CD4-positive, CD25-positive, alpha-beta regulatory T cell (primary cell): Measurements from ENCODE around the gene COMMD6. TPM values are rescaled to one million over a fixed set of nuclear protein-coding genes. Genes with fewer than 3 reads are reported as not detected.

Experiments used
- ATAC-seq, 2 donors: fragments of 150-1000 bp; cut with Tn5 transposase; one replicate each; pipeline ENCODE4 v1.10.0; 2021; ENCODE audit warnings: low read depth in 2 of 2, moderate number of reproducible peaks in 2 of 2, moderate library complexity in 1 of 2
- DNase-seq, 3 donors: peaks; one replicate each; pipeline versions ENCODE4 v3.0.0 to v3.0.0-alpha.2; 2012 to 2022; ENCODE audit warnings: mixed read lengths in 1 of 3
- H3K27ac ChIP-seq: one replicate; pipeline ENCODE4 v1.7.0; 2013; ENCODE audit warnings: mild to moderate bottlenecking, low read length; ENCODE audit not compliant: insufficient read depth, poor library complexity, severe bottlenecking
- H3K27me3 ChIP-seq: one replicate; pipeline ENCODE4 v1.7.0; 2013; ENCODE audit warnings: low read length; ENCODE audit not compliant: control insufficient read depth, insufficient read depth
- H3K36me3 ChIP-seq: one replicate; pipeline ENCODE4 v1.7.0; 2013; ENCODE audit warnings: mild to moderate bottlenecking, low read length, moderate library complexity; ENCODE audit not compliant: control insufficient read depth, insufficient read depth
- H3K4me1 ChIP-seq: 2 replicates; pipeline ENCODE4 v1.7.0; 2013; ENCODE audit warnings: mild to moderate bottlenecking, low read length; ENCODE audit not compliant: insufficient read depth, control insufficient read depth, poor library complexity, severe bottlenecking
- H3K4me3 ChIP-seq: one replicate; pipeline ENCODE4 v1.7.0; 2013; ENCODE audit warnings: low read depth, mild to moderate bottlenecking, low read length, moderate library complexity
- H3K9me3 ChIP-seq, 2 experiments: 1 replicate in 1 of 2; 2 replicates in 1 of 2; pipeline ENCODE4 v1.7.0; 2013; ENCODE audit warnings: low read length in 2 of 2, mild to moderate bottlenecking in 1 of 2, moderate library complexity in 1 of 2; ENCODE audit not compliant: control insufficient read depth in 2 of 2
- H3K27ac Mint-ChIP-seq, 3 donors: one replicate each; pipeline ENCODE4 v1.8.0; 2020 to 2022; ENCODE audit warnings: mild to moderate bottlenecking in 3 of 3, mixed read lengths in 3 of 3, moderate library complexity in 2 of 3
- H3K27me3 Mint-ChIP-seq: one replicate; pipeline ENCODE4 v1.8.0; 2022; ENCODE audit warnings: mild to moderate bottlenecking, mixed read lengths
- H3K36me3 Mint-ChIP-seq: one replicate; pipeline ENCODE4 v1.8.0; 2020; ENCODE audit warnings: mixed read lengths
- H3K4me1 Mint-ChIP-seq, 4 donors: one replicate each; pipeline ENCODE4 v1.8.0; 2020 to 2022; ENCODE audit warnings: mixed read lengths in 4 of 4, mild to moderate bottlenecking in 1 of 4
- H3K4me3 Mint-ChIP-seq, 4 donors: one replicate each; pipeline ENCODE4 v1.8.0; 2020 to 2022; ENCODE audit warnings: mild to moderate bottlenecking in 4 of 4, mixed read lengths in 4 of 4, moderate library complexity in 3 of 4
- H3K9me3 Mint-ChIP-seq, 7 donors: one replicate each; pipeline ENCODE4 v1.8.0; 2020 to 2022; ENCODE audit warnings: mixed read lengths in 7 of 7, mild to moderate bottlenecking in 3 of 7, moderate library complexity in 2 of 7
- polyA plus RNA-seq, 4 donors: library from polyadenylated mRNA; unstranded; fragments of 300-500 nt; fragmentation: Illumina TruSeq; gene quantifications; one replicate each; pipeline ENCODE4 v1.2.3, GENCODE V29; 2021
- total RNA-seq: library from RNA; stranded (reverse); gene quantifications from one replicate; pipeline ENCODE4 v1.2.3, GENCODE V29; 2022

Gene COMMD6
- total RNA-seq (194 TPM), polyA plus RNA-seq (100 to 1,000 TPM; 656 to 750 (median 708) TPM)

DNA sequence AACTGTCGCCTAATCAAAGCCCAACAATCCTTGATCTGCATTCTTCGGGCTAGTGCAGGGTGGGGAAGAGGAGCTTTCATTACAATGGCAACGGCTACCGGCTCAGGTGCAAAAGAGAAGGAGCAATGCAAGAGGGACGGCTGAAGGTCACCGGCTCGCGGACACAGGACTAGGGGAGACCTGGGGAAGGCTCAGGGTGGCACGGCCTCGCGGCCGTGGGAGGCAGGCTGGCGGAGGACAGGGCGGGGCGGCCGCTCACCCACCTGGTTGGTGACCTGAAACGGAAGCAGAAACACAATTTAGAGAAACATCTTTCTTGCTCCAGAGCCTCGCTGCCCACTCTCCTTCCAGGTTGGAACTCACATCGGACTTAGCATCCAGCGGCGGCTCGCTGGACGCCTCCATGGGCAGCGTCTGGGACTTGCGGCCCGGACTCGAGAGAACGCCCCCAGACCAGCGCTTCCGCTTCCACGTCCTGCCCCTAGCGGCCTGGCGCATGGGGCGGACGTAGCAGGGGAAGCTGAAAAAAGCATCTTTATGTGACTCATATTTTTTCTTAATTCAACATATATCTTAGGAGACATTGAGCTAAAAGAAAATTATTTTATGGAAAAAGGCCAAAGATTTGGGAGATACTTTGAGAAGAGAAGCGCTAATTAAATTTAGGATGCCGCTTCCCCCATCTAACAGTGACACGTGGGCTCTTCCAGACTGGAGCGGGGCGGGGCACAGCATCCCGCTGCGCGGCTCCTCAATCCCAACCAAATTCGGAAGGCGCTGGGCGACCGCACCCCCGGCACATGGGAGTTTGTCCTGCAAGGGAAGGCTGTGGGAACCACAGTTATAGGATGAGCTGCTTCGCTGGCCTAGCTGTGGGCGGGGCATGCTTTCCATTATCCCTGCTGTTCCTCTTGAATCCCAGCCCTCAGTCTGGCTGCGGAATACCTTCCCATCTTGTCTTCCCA is at the start of gene COMMD6:
TSS of gene COMMD6 (minus strand) at position 441 of the 965 bp plus-strand sequence. CDS start at position 405, 36 bp downstream.
- Histone ChIP-seq H3K27me3 (no peaks in the 10 kb centered on the region), H3K4me1 (peaks cover 34% of the 10 kb centered on the region), H3K27ac (peak within 1 kb of the TSS; percentile 76), H3K4me3 (peak within 1 kb of the TSS; percentile 88), H3K36me3 (peaks cover 7% of the 10 kb centered on the region), H3K9me3 (no peaks in the 10 kb centered on the region)
- peak within 1 kb of the TSS; percentile 97 to 100 (median 98) for H3K4me3 Mint-ChIP-seq
- no peaks in the 10 kb centered on the region for H3K27me3 Mint-ChIP-seq
- DNase-seq = peak; percentile 62 to 88 (median 77)
- H3K36me3 Mint-ChIP-seq = peaks cover 16% of the 10 kb centered on the region
- H3K4me1 Mint-ChIP-seq = peaks cover 32 to 57% (median 47%) of the 10 kb centered on the region in 4 donors
- H3K27ac Mint-ChIP-seq = peak within 1 kb of the TSS; percentile 95 to 96 (median 96)
- H3K9me3 Mint-ChIP-seq = no peaks in the 10 kb centered on the region
- peak; percentile 89 to 90 for ATAC-seq

DNA sequence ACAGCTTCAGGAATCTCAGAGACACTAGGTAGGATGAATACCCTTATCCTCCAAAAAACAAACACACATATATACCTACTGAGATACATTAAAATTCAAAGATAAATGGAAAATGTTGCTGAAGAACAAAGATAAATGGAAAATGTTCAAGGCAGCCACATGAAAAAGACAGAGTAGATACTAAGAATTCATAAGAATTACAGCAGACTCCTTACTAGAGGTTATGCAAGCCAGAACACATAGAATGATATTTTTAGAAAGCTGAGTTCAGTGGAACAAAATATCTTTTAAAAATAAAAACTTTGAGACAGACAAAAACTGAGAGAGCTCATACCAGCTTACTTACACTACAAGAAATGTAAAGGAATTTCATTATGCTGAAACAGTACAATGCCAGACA is 47.5 kb upstream of the COMMD6 start:
- H3K4me3 Mint-ChIP-seq = no peak overlapping the region
- no peak for DNase-seq
- no peak overlapping the region for H3K27ac Mint-ChIP-seq
- ATAC-seq = no peak
- H3K9me3 Mint-ChIP-seq = peaks cover 0 to 15% (median 5%) of the 10 kb centered on the region in 7 donors
- Histone ChIP-seq H3K36me3 (peaks cover 25% of the 10 kb centered on the region), H3K4me1 (no peaks in the 10 kb centered on the region), H3K27ac (no peak overlapping the region), H3K9me3 (peaks cover 0 to 5% of the 10 kb centered on the region in 2 experiments), H3K4me3 (no peak overlapping the region), H3K27me3 (no peaks in the 10 kb centered on the region)
- H3K36me3 Mint-ChIP-seq = peaks cover 53% of the 10 kb centered on the region
- peaks cover 8 to 33% (median 19%) of the 10 kb centered on the region in 4 donors for H3K4me1 Mint-ChIP-seq
- no peaks in the 10 kb centered on the region for H3K27me3 Mint-ChIP-seq

DNA sequence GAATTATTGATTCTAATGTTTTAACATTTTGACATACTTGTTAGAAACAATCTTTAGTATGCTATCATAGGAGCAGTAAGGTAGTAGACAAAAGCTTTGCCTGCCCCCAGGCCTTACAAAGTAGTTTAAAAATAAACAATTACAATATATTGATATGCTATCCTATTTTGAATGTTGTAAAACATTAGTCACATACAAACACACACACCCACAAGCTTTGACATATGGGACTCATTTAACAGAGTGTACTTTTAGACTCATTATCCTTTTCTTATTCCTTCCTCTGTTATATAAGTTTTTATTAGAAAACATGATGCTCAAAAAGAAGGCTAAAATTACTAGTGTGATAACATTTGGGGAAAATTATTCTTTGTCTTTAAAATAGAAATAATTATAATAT is 45.5 kb upstream of the COMMD6 start:
- H3K27ac Mint-ChIP-seq = no peak overlapping the region
- no peaks in the 10 kb centered on the region for H3K27me3 Mint-ChIP-seq
- H3K4me3 Mint-ChIP-seq = no peak overlapping the region
- ATAC-seq (no peak), DNase-seq (no peak)
- peaks cover 0 to 5% of the 10 kb centered on the region in 2 experiments for H3K9me3 ChIP-seq
- H3K36me3 ChIP-seq = peaks cover 23% of the 10 kb centered on the region
- no peaks in the 10 kb centered on the region for H3K27me3 ChIP-seq
- no peaks in the 10 kb centered on the region for H3K4me1 ChIP-seq
- no peak overlapping the region for H3K27ac ChIP-seq
- peaks cover 51% of the 10 kb centered on the region for H3K36me3 Mint-ChIP-seq
- peaks cover 0 to 15% (median 5%) of the 10 kb centered on the region in 7 donors for H3K9me3 Mint-ChIP-seq
- peaks cover 9 to 26% (median 17%) of the 10 kb centered on the region in 4 donors for H3K4me1 Mint-ChIP-seq
- H3K4me3 ChIP-seq = no peak overlapping the region

DNA sequence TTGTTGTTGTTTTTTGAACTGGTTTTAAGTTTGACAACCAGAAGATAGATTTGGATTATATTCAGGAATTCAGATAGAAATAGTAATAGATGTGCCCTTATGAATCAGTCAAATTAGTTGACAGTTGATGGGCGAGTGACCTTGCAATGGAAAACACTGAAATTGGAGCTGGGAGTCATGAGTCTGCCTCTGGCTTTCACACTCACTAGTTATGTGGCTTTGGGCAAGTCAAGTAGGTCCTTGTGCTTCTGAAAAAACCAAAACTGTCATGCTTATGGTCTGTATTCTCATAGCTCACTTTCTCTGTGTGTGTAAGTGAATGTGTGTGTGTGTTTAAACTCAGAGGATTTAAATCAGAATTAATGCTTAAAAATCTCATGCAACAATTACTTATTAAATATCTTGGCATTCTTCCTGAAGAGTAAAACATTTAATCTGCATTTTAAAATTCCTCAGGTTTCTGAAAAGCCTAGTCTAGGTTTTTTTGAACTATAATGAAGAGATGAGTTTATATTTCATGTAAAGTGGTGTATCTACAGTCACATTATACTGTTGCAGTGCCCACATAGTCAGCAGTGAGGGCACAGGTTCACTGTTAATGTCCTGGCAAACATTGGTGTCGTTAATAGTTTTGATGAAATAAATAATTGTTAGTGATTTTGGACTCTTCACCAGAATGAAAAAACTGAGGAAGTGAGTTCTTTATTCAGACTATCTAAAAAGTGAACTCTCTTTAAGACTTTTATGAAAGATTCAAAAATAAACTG is 44.4 kb upstream of the COMMD6 start:
- peaks cover 51% of the 10 kb centered on the region for H3K36me3 Mint-ChIP-seq
- Histone ChIP-seq H3K9me3 (peaks cover 0 to 5% of the 10 kb centered on the region in 2 experiments), H3K36me3 (peaks cover 21% of the 10 kb centered on the region), H3K4me3 (no peak overlapping the region), H3K27ac (no peak overlapping the region), H3K27me3 (no peaks in the 10 kb centered on the region), H3K4me1 (no peaks in the 10 kb centered on the region)
- H3K9me3 Mint-ChIP-seq = peaks cover 0 to 15% (median 5%) of the 10 kb centered on the region in 7 donors
- H3K4me1 Mint-ChIP-seq = peaks cover 9 to 21% (median 17%) of the 10 kb centered on the region in 4 donors
- H3K27ac Mint-ChIP-seq = no peak overlapping the region
- no peak overlapping the region for H3K4me3 Mint-ChIP-seq
- no peak for DNase-seq
- no peaks in the 10 kb centered on the region for H3K27me3 Mint-ChIP-seq
- ATAC-seq = no peak

DNA sequence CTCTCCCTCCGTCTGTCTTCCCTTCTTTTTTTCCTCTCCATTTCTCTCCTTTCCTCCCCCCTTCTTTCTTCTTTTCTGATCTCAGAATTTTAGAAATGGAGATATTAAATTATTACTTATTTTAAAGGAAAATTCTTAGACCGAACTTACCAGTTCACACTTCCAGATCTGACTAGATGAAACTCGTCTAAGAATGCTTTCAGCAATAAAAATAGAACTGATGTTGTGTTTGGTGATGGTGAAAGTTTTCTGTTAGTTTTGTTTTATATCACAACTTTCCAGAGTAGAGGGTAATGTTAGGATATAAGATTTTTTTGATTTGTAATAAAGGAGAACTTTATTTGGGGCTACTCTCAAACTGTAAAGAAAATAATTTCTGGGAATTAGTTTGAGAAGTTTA is 41.9 kb upstream of the COMMD6 start:
- peaks cover 0 to 12% (median 2%) of the 10 kb centered on the region in 7 donors for H3K9me3 Mint-ChIP-seq
- Histone ChIP-seq H3K27ac (no peak overlapping the region), H3K9me3 (peaks cover 0 to 2% of the 10 kb centered on the region in 2 experiments), H3K36me3 (peaks cover 26% of the 10 kb centered on the region), H3K4me1 (no peaks in the 10 kb centered on the region), H3K4me3 (no peak overlapping the region), H3K27me3 (no peaks in the 10 kb centered on the region)
- peaks cover 55% of the 10 kb centered on the region for H3K36me3 Mint-ChIP-seq
- H3K4me3 Mint-ChIP-seq = no peak overlapping the region
- H3K4me1 Mint-ChIP-seq = peaks cover 8 to 12% (median 9%) of the 10 kb centered on the region in 4 donors
- no peaks in the 10 kb centered on the region for H3K27me3 Mint-ChIP-seq
- no peak overlapping the region for H3K27ac Mint-ChIP-seq
- ATAC-seq = no peak
- no peak for DNase-seq

DNA sequence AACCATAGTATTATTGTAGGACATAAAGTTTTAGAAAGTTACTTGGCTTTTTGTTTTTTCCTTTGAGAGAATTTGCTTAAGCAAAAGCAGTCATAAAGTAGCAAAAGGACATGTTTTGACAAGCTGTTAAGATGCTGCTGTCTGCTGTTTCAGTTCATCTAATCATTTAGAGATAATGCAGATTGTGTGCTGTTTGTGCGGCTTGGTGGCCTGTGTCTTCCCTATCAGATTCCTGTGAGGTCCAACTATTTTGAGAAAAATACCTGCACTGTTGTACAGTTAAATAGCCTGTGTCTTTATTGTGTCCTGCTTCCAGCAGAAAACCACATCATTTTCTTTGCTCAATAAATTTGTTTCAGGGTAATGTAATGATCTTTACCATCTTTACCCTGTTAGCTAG is 31.9 kb upstream of the COMMD6 start:
- Mint-ChIP-seq H3K27ac (peak overlapping the region in 1 of 3 donors; percentile 56), H3K27me3 (no peaks in the 10 kb centered on the region), H3K4me1 (peaks cover 0 to 21% (median 7%) of the 10 kb centered on the region in 4 donors), H3K9me3 (peaks cover 0 to under 1% (median 0%) of the 10 kb centered on the region in 7 donors), H3K36me3 (peaks cover 51% of the 10 kb centered on the region), H3K4me3 (no peak overlapping the region)
- Histone ChIP-seq H3K4me1 (no peaks in the 10 kb centered on the region), H3K4me3 (no peak overlapping the region), H3K9me3 (no peaks in the 10 kb centered on the region), H3K36me3 (peaks cover 52% of the 10 kb centered on the region), H3K27me3 (no peaks in the 10 kb centered on the region), H3K27ac (no peak overlapping the region)
- no peak for DNase-seq
- no peak for ATAC-seq

DNA sequence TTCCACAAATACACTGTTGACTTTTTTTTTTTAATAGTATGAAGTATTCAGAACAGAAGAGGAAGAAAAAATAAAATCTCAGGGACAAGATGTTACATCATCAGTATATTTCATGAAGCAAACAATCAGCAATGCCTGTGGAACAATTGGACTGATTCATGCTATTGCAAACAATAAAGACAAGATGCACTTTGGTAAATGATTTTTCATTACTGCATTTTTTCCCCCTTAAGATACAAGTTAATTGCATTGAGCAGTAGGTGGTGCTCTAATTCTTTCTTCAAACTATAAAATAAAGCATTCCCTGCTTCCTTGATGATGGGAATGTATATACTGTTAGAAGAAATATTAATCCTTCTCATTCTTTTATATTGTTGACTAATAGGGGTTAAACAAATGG is 29.0 kb upstream of the COMMD6 start:
- Mint-ChIP-seq H3K9me3 (peaks cover 0 to 2% (median 0%) of the 10 kb centered on the region in 7 donors), H3K27ac (no peak overlapping the region), H3K4me3 (no peak overlapping the region), H3K36me3 (peaks cover 29% of the 10 kb centered on the region), H3K27me3 (no peaks in the 10 kb centered on the region), H3K4me1 (peaks cover 0 to 11% (median 3%) of the 10 kb centered on the region in 4 donors)
- Histone ChIP-seq H3K27ac (no peak overlapping the region), H3K9me3 (no peaks in the 10 kb centered on the region), H3K27me3 (no peaks in the 10 kb centered on the region), H3K4me3 (no peak overlapping the region), H3K36me3 (peaks cover 43% of the 10 kb centered on the region), H3K4me1 (no peaks in the 10 kb centered on the region)
- DNase-seq = no peak
- ATAC-seq = no peak
